ENCODE results near the gene TXNRD1. TPM values are rescaled to one million over a fixed set of nuclear protein-coding genes. Genes with fewer than 3 reads are reported as not detected.

The TXNRD1 gene
- total RNA-seq, 2 donors from 2014 or later = 35.9 to 36.6 TPM

GRCh38 chr12:104312202-104312601 is 96.6 kb downstream of the TXNRD1 start:
- TF ChIP-seq CTCF (IDR thresholded peaks at IDR 0.05) (no peak), POLR2A (IDR thresholded peaks at IDR 0.05) (no peak)
- intact Hi-C loops (cut with DNase I) = no loop called here
- no peaks in the 10 kb centered on the region for H3K9me3 ChIP-seq
- no peaks in the 10 kb centered on the region for H3K4me1 ChIP-seq
- no peak overlapping the region for H3K27ac ChIP-seq
- H3K36me3 ChIP-seq (replicated peaks in 1 of 2; ENCODE audit: insufficient read depth in 1 of 2, low read depth in 2 of 2) = peaks cover 0 to 14% of the 10 kb centered on the region in 2 donors
- DNase-seq (no peak), ATAC-seq (no peak)
- WGBS, 2 donors = 95 to 100% methylated on average over 1 of the region's 1 CpG
- H3K4me3 ChIP-seq = no peak overlapping the region
- H3K27me3 ChIP-seq = no peaks in the 10 kb centered on the region

GRCh38 chr12:104312654-104313053 is 97.1 kb downstream of the TXNRD1 start:
- peaks cover 0 to 15% of the 10 kb centered on the region in 2 donors for H3K36me3 ChIP-seq (replicated peaks in 1 of 2; ENCODE audit: insufficient read depth in 1 of 2, low read depth in 2 of 2)

GRCh38 chr12:104313568-104314241 is 98.1 kb downstream of the TXNRD1 start:
- Histone ChIP-seq H3K9me3 (no peaks in the 10 kb centered on the region), H3K27ac (no peak overlapping the region), H3K27me3 (no peaks in the 10 kb centered on the region), H3K36me3 (replicated peaks in 1 of 2; ENCODE audit: insufficient read depth in 1 of 2, low read depth in 2 of 2) (peaks cover 0 to 17% of the 10 kb centered on the region in 2 donors), H3K4me3 (no peak overlapping the region), H3K4me1 (no peaks in the 10 kb centered on the region)
- ATAC-seq (no peak), DNase-seq (no peak)
- WGBS, 2 donors = 66 to 70% methylated on average over 4 of the region's 4 CpGs
- no peak for TF ChIP-seq CTCF (IDR thresholded peaks at IDR 0.05)
- intact Hi-C loops (cut with DNase I) = no loop called here

More at GRCh38 chr12:104312654-104313053, 97.1 kb downstream of the TXNRD1 start:
- Histone ChIP-seq H3K27me3 (no peaks in the 10 kb centered on the region), H3K4me3 (no peak overlapping the region), H3K9me3 (no peaks in the 10 kb centered on the region), H3K4me1 (no peaks in the 10 kb centered on the region), H3K27ac (no peak overlapping the region)
- WGBS, 2 donors = 95 to 97% methylated on average over 1 of the region's 1 CpG
- TF ChIP-seq CTCF (IDR thresholded peaks at IDR 0.05) (no peak), POLR2A (IDR thresholded peaks at IDR 0.05) (no peak)
- no peak for ATAC-seq
- intact Hi-C loops (cut with DNase I) = no loop called here
- no peak for DNase-seq

- Histone ChIP-seq H3K4me3 (no peak overlapping the region), H3K4me1 (no peaks in the 10 kb centered on the region), H3K9me3 (no peaks in the 10 kb centered on the region), H3K36me3 (replicated peaks in 1 of 2; ENCODE audit: insufficient read depth in 1 of 2, low read depth in 2 of 2) (peaks cover 0 to 18% of the 10 kb centered on the region in 2 donors), H3K27ac (no peak overlapping the region), H3K27me3 (no peaks in the 10 kb centered on the region)
- WGBS, 2 donors = 78 to 100% methylated on average over 1 of the region's 1 CpG
- DNase-seq (no peak), ATAC-seq (no peak)
- intact Hi-C loops (cut with DNase I) = no loop called here
- no peak for TF ChIP-seq CTCF (IDR thresholded peaks at IDR 0.05)
Observed at GRCh38 chr12:104314242-104314614, 98.6 kb downstream of the TXNRD1 start.

All from body of pancreas (tissue), 4 donors.